HAP-1 (cell line): ENCODE data around the gene CDH2.

Experiments used
- DNase-seq, 2 experiments: peaks; one replicate each; pipeline ENCODE4 v3.0.0-alpha.2; 2016 to 2020; ENCODE audit warnings: low spot score in 2 of 2
- H3K27me3 ChIP-seq: fragments of 250-450 bp; sonication (Bioruptor Pico); 2 replicates; pipeline ENCODE4 v1.5.1; 2020; ENCODE audit warnings: low read depth, mild to moderate bottlenecking, moderate library complexity
- H3K36me3 ChIP-seq: fragments of 250-450 bp; sonication (Bioruptor Pico); replicated peaks from 2 replicates; pipeline ENCODE4 v1.5.1; 2020; ENCODE audit warnings: mild to moderate bottlenecking
- H3K4me1 ChIP-seq: fragments of 250-450 bp; sonication (Bioruptor Pico); 2 replicates; pipeline ENCODE4 v1.5.1; 2020; ENCODE audit warnings: mild to moderate bottlenecking
- H3K4me3 ChIP-seq: fragments of 250-450 bp; sonication (Bioruptor Pico); 2 replicates; pipeline ENCODE4 v1.5.1; 2020; ENCODE audit warnings: mild to moderate bottlenecking, moderate library complexity
- H3K9me3 ChIP-seq: fragments of 250-450 bp; sonication (Bioruptor Pico); 2 replicates; pipeline ENCODE4 v1.5.1; 2020; ENCODE audit warnings: mild to moderate bottlenecking, moderate library complexity
- in situ Hi-C: fragments of 300-500 bp; cut with MboI; formaldehyde crosslinking; loops from 3 replicates; pipeline ENCODE4 v1.14.3; 2020; ENCODE audit warnings: low sequenced_read_pairs, inconsistent platforms, mixed read lengths

Gene CDH2

GRCh38 chr18:28176948-28177827 is at the start of gene CDH2:
Gene CDH2 (minus strand): TSS chr18:28177130. CDS start chr18:28177022, 108 bp downstream.
- H3K4me1 ChIP-seq, result peaks cover 35% of the 10 kb centered on the region
- H3K4me3 ChIP-seq, result peak within 1 kb of the TSS; percentile 81
- peak; percentile 91 to 92 for DNase-seq
- H3K27me3 ChIP-seq, result no peaks in the 10 kb centered on the region
- H3K9me3 ChIP-seq, result no peaks in the 10 kb centered on the region
- in situ Hi-C loops, result no loop called here
- no peaks in the 10 kb centered on the region; the same call in 1 of the 2 replicates for H3K36me3 ChIP-seq

GRCh38 chr18:28212060-28212459 is 35.1 kb upstream of the CDH2 start:
- Histone ChIP-seq H3K4me1 (no peaks in the 10 kb centered on the region), H3K27me3 (no peaks in the 10 kb centered on the region), H3K9me3 (no peaks in the 10 kb centered on the region), H3K4me3 (no peak overlapping the region), H3K36me3 (no peaks in the 10 kb centered on the region)
- in situ Hi-C loops, result no loop called here
- no peak for DNase-seq

GRCh38 chr18:28208712-28209265 is 31.9 kb upstream of the CDH2 start:
- DNase-seq, result no peak
- Histone ChIP-seq H3K4me3 (no peak overlapping the region), H3K9me3 (no peaks in the 10 kb centered on the region), H3K27me3 (no peaks in the 10 kb centered on the region), H3K4me1 (0 out of 2 replicates have a peak, but pooled peaks cover 4% of the 10 kb centered on the region), H3K36me3 (no peaks in the 10 kb centered on the region)
- in situ Hi-C loops, result no loop called here

DNA sequence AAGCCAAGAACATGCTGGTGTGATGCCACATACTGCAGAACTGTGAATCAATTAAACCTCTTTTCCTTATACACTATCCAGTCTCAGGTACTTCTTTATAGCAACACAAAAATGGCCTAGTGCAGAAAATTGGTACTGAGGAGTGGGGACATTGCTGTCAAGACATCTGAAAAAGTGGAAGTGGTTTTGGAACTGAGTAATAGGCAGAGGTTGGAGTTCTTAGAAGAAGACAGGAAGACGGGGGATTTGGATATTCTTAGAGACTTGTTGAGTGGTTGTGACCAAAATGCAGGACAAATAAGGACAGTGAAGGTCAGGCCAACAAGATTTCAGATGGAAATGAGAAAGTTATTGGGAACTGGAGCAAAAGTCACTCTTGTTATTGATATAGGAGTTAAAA is 31.3 kb upstream of the CDH2 start:
- Histone ChIP-seq H3K4me1 (0 out of 2 replicates have a peak, but pooled peaks cover 4% of the 10 kb centered on the region), H3K9me3 (no peaks in the 10 kb centered on the region), H3K4me3 (no peak overlapping the region), H3K27me3 (no peaks in the 10 kb centered on the region), H3K36me3 (no peaks in the 10 kb centered on the region)
- in situ Hi-C loops, result no loop called here
- DNase-seq, result no peak

DNA sequence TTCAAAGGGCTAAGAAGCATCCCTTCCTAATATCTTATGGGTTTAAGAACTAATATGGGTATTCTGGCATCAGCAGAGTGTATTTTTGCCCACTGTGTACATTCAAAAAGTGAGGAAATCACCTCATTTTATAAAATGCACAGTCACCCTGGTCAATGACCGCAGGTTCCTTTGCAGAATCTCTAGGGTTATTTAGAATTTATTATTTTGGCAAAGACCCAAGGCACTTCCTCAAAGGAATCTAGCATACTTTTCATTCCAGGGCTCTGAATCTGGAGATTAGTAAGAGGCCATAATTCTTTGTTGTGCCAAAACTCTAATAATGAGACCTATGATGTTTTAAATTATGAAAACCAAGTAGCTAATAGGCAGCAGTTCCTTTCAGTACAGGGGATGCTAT is 27.2 kb upstream of the CDH2 start:
- Histone ChIP-seq H3K4me3 (no peak overlapping the region), H3K27me3 (no peaks in the 10 kb centered on the region), H3K36me3 (no peaks in the 10 kb centered on the region), H3K9me3 (no peaks in the 10 kb centered on the region), H3K4me1 (peaks cover 9% of the 10 kb centered on the region; the same call in 1 of the 2 replicates)
- in situ Hi-C loops, result no loop called here
- no peak for DNase-seq

GRCh38 chr18:28201056-28201455 is 24.1 kb upstream of the CDH2 start:
- no peak for DNase-seq
- Histone ChIP-seq H3K4me1 (peaks cover 28% of the 10 kb centered on the region), H3K36me3 (no peaks in the 10 kb centered on the region), H3K4me3 (no peak overlapping the region), H3K27me3 (no peaks in the 10 kb centered on the region), H3K9me3 (no peaks in the 10 kb centered on the region)
- in situ Hi-C loops, result no loop called here

GRCh38 chr18:28198620-28199019 is 21.7 kb upstream of the CDH2 start:
- Histone ChIP-seq H3K9me3 (no peaks in the 10 kb centered on the region), H3K36me3 (no peaks in the 10 kb centered on the region), H3K4me1 (peaks cover 26% of the 10 kb centered on the region), H3K27me3 (no peaks in the 10 kb centered on the region), H3K4me3 (no peak overlapping the region)
- in situ Hi-C loops, result no loop called here
- DNase-seq, result peak; percentile 16 to 45

- no peak overlapping the region for H3K4me3 ChIP-seq
- in situ Hi-C loops, result no loop called here
- no peaks in the 10 kb centered on the region; the same call in 1 of the 2 replicates for H3K9me3 ChIP-seq
- no peaks in the 10 kb centered on the region for H3K27me3 ChIP-seq
- peaks cover 16% of the 10 kb centered on the region for H3K4me1 ChIP-seq
- no peaks in the 10 kb centered on the region for H3K36me3 ChIP-seq
- no peak for DNase-seq
Observed at GRCh38 chr18:28193177-28193778, 16.3 kb upstream of the CDH2 start.

DNA sequence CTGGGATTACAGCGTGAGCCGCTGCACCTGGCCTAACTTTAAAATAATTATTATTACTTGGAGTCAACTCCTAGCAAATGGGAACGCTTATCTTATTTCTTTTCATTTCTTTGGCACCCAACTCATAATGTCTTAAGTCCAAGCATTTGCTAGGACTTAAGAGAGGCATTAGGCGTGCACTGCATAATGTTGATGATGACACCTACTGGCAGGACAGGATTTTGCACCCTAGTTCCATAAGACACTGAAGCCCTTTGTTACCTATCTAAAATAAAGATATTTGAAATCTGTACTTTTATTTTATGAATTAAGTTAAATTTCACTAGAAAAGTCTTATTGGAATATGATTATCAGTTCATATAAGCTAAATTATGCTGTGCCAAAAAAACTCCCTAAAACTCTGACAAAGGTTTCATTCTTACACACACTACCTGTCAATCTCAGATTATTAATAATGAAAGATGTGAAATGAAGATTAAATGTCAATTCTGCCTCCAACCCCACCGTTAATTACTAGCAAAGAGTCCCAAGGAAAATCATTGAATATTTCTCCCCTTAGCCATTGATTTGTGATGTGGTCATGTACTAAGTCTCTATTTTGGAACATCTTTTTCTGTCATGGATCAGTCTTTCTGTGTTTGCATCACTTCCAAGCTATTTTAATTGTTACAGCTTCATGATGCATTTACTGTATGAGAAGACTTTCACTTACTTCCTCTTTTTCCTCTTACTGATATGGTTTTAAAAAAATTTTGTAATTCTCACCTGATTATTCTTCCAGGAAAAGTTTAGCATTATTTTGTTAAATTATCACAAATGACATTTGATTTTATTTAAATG is 12.7 kb upstream of the CDH2 start:
- Histone ChIP-seq H3K9me3 (no peaks in the 10 kb centered on the region; the same call in 1 of the 2 replicates), H3K4me1 (no peaks in the 10 kb centered on the region), H3K36me3 (no peaks in the 10 kb centered on the region), H3K27me3 (no peaks in the 10 kb centered on the region; the same call in 1 of the 2 replicates), H3K4me3 (no peak overlapping the region)
- in situ Hi-C loops, result no loop called here
- DNase-seq, result peak in 1 of 2 experiments; percentile 70

DNA sequence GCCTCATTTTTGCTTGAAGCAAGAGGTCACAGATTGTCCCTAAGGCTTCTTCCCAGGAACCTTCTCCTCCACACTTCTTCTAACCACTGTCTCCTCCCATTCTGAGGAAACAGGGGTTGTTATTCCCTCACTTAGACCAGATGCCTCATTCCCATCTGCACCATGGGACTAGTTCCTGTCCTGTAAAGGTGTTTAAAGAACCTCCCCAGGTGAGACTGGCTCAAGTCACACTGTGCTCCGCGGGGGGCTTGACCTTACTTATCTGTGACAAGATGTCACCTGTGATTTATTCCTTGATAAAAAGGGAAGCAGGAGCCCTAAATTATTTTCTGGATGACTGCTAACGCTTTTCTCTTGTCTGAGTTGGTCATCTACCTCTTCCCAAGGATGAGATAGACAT is 8.2 kb upstream of the CDH2 start:
- Histone ChIP-seq H3K27me3 (no peaks in the 10 kb centered on the region; the same call in 1 of the 2 replicates), H3K9me3 (no peaks in the 10 kb centered on the region; the same call in 1 of the 2 replicates), H3K36me3 (no peaks in the 10 kb centered on the region), H3K4me1 (peaks cover 23% of the 10 kb centered on the region), H3K4me3 (no peak overlapping the region)
- in situ Hi-C loops, result no loop called here
- peak in 1 of 2 experiments; percentile 0 for DNase-seq

- Histone ChIP-seq H3K27me3 (no peaks in the 10 kb centered on the region; the same call in 1 of the 2 replicates), H3K4me1 (peaks cover 23% of the 10 kb centered on the region), H3K36me3 (no peaks in the 10 kb centered on the region), H3K9me3 (no peaks in the 10 kb centered on the region), H3K4me3 (no peak overlapping the region)
- in situ Hi-C loops, result no loop called here
- peak in 1 of 2 experiments; percentile 3 for DNase-seq
Observed at GRCh38 chr18:28183418-28184078, 6.6 kb upstream of the CDH2 start.

GRCh38 chr18:28181616-28182015 is 4.7 kb upstream of the CDH2 start:
- no peaks in the 10 kb centered on the region for H3K9me3 ChIP-seq
- no peaks in the 10 kb centered on the region for H3K27me3 ChIP-seq
- no peaks in the 10 kb centered on the region for H3K36me3 ChIP-seq
- H3K4me1 ChIP-seq, result peaks cover 23% of the 10 kb centered on the region
- in situ Hi-C loops, result no loop called here
- peak in 1 of 2 experiments; percentile 69 for DNase-seq
- no peak overlapping the region for H3K4me3 ChIP-seq

GRCh38 chr18:28178720-28179119 is 1.8 kb upstream of the CDH2 start:
- peaks cover 33% of the 10 kb centered on the region for H3K4me1 ChIP-seq
- H3K4me3 ChIP-seq, result no peak overlapping the region
- in situ Hi-C loops, result no loop called here
- H3K36me3 ChIP-seq, result no peaks in the 10 kb centered on the region; the same call in 1 of the 2 replicates
- H3K27me3 ChIP-seq, result no peaks in the 10 kb centered on the region
- DNase-seq, result no peak
- H3K9me3 ChIP-seq, result no peaks in the 10 kb centered on the region
